IMR-90 (cell line): ENCODE data around the gene ABLIM3. TPM values are rescaled to one million over a fixed set of nuclear protein-coding genes. Genes with fewer than 3 reads are reported as not detected.

Experiments
- ATAC-seq: fragments of 200-7000 bp; cut with Tn5 transposase; 2 replicates; pipeline ENCODE4 v1.9.1; 2020; ENCODE audit warnings: low read depth, mild to moderate bottlenecking, moderate library complexity
- BruUV-seq: library from RNA; stranded (reverse); fragments of 400-500 nt; replicated peaks from 2 replicates; lab custom pipeline; 2021; lab: Mats Ljungman, UMichigan
- CTCF ChIA-PET: fragments of 300-600 bp; formaldehyde crosslinking; extraction: SDS; loops from one replicate; lab custom pipeline; 2021; ENCODE audit warnings: antibody characterized with exemption; lab: Yijun Ruan, JAX
- POLR2A ChIA-PET: fragments of 300-600 bp; sonication (Branson Sonifier 250); formaldehyde crosslinking; loops from one replicate; lab custom pipeline; 2022; ENCODE audit warnings: antibody characterized with exemption; ENCODE audit not compliant: unreplicated experiment; lab: Charles Lee
- DNase-seq: peaks from one replicate; pipeline ENCODE4 v3.0.0; 2013
- H2AFZ ChIP-seq: replicated peaks from 2 replicates; pipeline ENCODE3; 2013; ENCODE audit warnings: low read length, mild to moderate bottlenecking; ENCODE audit not compliant: poor library complexity
- H2AK5ac ChIP-seq: 2 replicates; pipeline ENCODE4 v1.6.1; 2013; ENCODE audit warnings: low read depth, low read length, inconsistent platforms
- H2AK9ac ChIP-seq: replicated peaks from 2 replicates; pipeline ENCODE3; 2013; ENCODE audit warnings: mild to moderate bottlenecking, low read depth, low read length, moderate library complexity; ENCODE audit not compliant: poor library complexity
- H2BK120ac ChIP-seq: 2 replicates; pipeline ENCODE4 v1.6.1; 2013; ENCODE audit warnings: low read depth, low read length, inconsistent platforms
- H2BK15ac ChIP-seq: 3 replicates; pipeline ENCODE4 v1.6.1; 2013; ENCODE audit warnings: low read depth, low read length, inconsistent platforms
- H2BK20ac ChIP-seq: 2 replicates; pipeline ENCODE4 v1.6.1; 2013; ENCODE audit warnings: low read depth, mild to moderate bottlenecking, inconsistent platforms, low read length, moderate library complexity
- H2BK5ac ChIP-seq: 2 replicates; pipeline ENCODE4 v1.6.1; 2013; ENCODE audit warnings: mild to moderate bottlenecking, low read depth, low read length, inconsistent platforms; ENCODE audit not compliant: poor library complexity, severe bottlenecking
- H3K14ac ChIP-seq: replicated peaks from 2 replicates; pipeline ENCODE4 v1.6.1; 2013; ENCODE audit warnings: low read depth, low read length, inconsistent platforms
- H3K18ac ChIP-seq: 2 replicates; pipeline ENCODE4 v1.6.1; 2013; ENCODE audit warnings: low read depth, low read length, control low read depth
- H3K23ac ChIP-seq: 2 replicates; pipeline ENCODE4 v1.6.1; 2013; ENCODE audit warnings: low read depth, low read length, inconsistent platforms
- H3K27ac ChIP-seq: 2 replicates; pipeline ENCODE4 v1.5.1; 2013; ENCODE audit warnings: mild to moderate bottlenecking, control low read depth, low read length; ENCODE audit not compliant: insufficient read depth
- H3K27me3 ChIP-seq: 2 replicates; pipeline ENCODE4 v1.6.1; 2013; ENCODE audit warnings: low read length; ENCODE audit not compliant: control insufficient read depth, insufficient read depth
- H3K36me3 ChIP-seq: 2 replicates; pipeline ENCODE4 v1.6.1; 2013; ENCODE audit warnings: low read length, mixed read lengths; ENCODE audit not compliant: control insufficient read depth, insufficient read depth
- H3K4ac ChIP-seq: 2 replicates; pipeline ENCODE4 v1.6.1; 2013; ENCODE audit warnings: low read depth, low read length, inconsistent platforms
- H3K4me1 ChIP-seq: 2 replicates; pipeline ENCODE4 v1.6.1; 2013; ENCODE audit warnings: low read length, mixed read lengths; ENCODE audit not compliant: control insufficient read depth, insufficient read depth
- H3K4me2 ChIP-seq: 2 replicates; pipeline ENCODE4 v1.6.1; 2013; ENCODE audit warnings: low read depth, mild to moderate bottlenecking, control low read depth, low read length, moderate library complexity
- H3K4me3 ChIP-seq: 2 replicates; pipeline ENCODE4 v1.5.1; 2013; ENCODE audit warnings: low read depth, mild to moderate bottlenecking, control low read depth, low read length, moderate library complexity; ENCODE audit not compliant: insufficient read depth
- H3K56ac ChIP-seq: 2 replicates; pipeline ENCODE4 v1.6.1; 2013; ENCODE audit warnings: low read length, inconsistent platforms; ENCODE audit not compliant: insufficient read depth; ENCODE audit errors: extremely low read depth
- H3K79me1 ChIP-seq, 2 experiments: 2 replicates each; pipeline ENCODE4 v1.6.1; 2013; ENCODE audit warnings: low read length in 2 of 2, inconsistent platforms in 1 of 2, low read depth in 1 of 2
- H3K9ac ChIP-seq: 2 replicates; pipeline ENCODE4 v1.6.1; 2013; ENCODE audit warnings: low read depth, low read length, control low read depth
- H3K9me1 ChIP-seq: 2 replicates; pipeline ENCODE4 v1.6.1; 2013; ENCODE audit warnings: low read length, inconsistent platforms; ENCODE audit not compliant: insufficient read depth
- H3K9me3 ChIP-seq: 2 replicates; pipeline ENCODE4 v1.6.1; 2013; ENCODE audit warnings: low read length; ENCODE audit not compliant: control insufficient read depth, insufficient read depth
- H4K20me1 ChIP-seq: 2 replicates; pipeline ENCODE4 v1.6.1; 2013; ENCODE audit warnings: low read length, inconsistent platforms; ENCODE audit not compliant: insufficient read depth
- H4K5ac ChIP-seq: 2 replicates; pipeline ENCODE4 v1.6.1; 2013; ENCODE audit warnings: mild to moderate bottlenecking, low read depth, low read length, control low read depth
- H4K8ac ChIP-seq, 2 experiments: 2 replicates each; pipeline ENCODE4 v1.6.1; 2013; ENCODE audit warnings: low read depth in 2 of 2, low read length in 2 of 2, control low read depth in 1 of 2, inconsistent platforms in 1 of 2
- H4K91ac ChIP-seq: 2 replicates; pipeline ENCODE4 v1.6.1; 2013; ENCODE audit warnings: low read depth, low read length, inconsistent platforms; ENCODE audit not compliant: insufficient read depth
- BHLHE40 ChIP-seq: fragments of 150-350 bp; IDR thresholded peaks from 2 replicates; pipeline ENCODE4 v1.6.1; 2016; ENCODE audit warnings: mild to moderate bottlenecking, low read depth, low read length
- CEBPB ChIP-seq: IDR thresholded peaks from 2 replicates; pipeline ENCODE4 v1.6.1; 2012; ENCODE audit warnings: low read depth, low read length, improper control_type of control experiment
- CHD1 ChIP-seq: IDR thresholded peaks from 2 replicates; pipeline ENCODE4 v1.6.1; 2012; ENCODE audit warnings: low read depth, low read length, improper control_type of control experiment
- FOS ChIP-seq: fragments of 150-350 bp; IDR thresholded peaks from 2 replicates; pipeline ENCODE4 v1.6.1; 2016; ENCODE audit warnings: low read depth, low read length
- MAFK ChIP-seq: IDR thresholded peaks from 2 replicates; pipeline ENCODE4 v1.6.1; 2012; ENCODE audit warnings: low read depth, low read length, improper control_type of control experiment
- MAZ ChIP-seq: IDR thresholded peaks from 2 replicates; pipeline ENCODE4 v1.6.1; 2012; ENCODE audit warnings: low read depth, mild to moderate bottlenecking, low read length, improper control_type of control experiment, moderate library complexity, borderline replicate concordance
- MXI1 ChIP-seq: IDR thresholded peaks from 2 replicates; pipeline ENCODE4 v1.6.1; 2012; ENCODE audit warnings: low read depth, mild to moderate bottlenecking, low read length, moderate library complexity, borderline replicate concordance
- NFE2L2 ChIP-seq: fragments of 150-350 bp; IDR thresholded peaks from 2 replicates; pipeline ENCODE4 v1.6.1; 2016; ENCODE audit warnings: low read depth, mild to moderate bottlenecking, low read length
- POLR2A ChIP-seq: IDR thresholded peaks from 2 replicates; pipeline ENCODE4 v1.6.1; 2012; ENCODE audit warnings: mild to moderate bottlenecking, low read depth, low read length
- RAD21 ChIP-seq: IDR thresholded peaks from 2 replicates; pipeline ENCODE4 v1.6.1; 2012; ENCODE audit warnings: low read length, improper control_type of control experiment
- RCOR1 ChIP-seq: IDR thresholded peaks from 2 replicates; pipeline ENCODE4 v1.6.1; 2012; ENCODE audit warnings: mild to moderate bottlenecking, low read length, improper control_type of control experiment; ENCODE audit not compliant: insufficient replicate concordance
- RFX5 ChIP-seq: IDR thresholded peaks from 2 replicates; pipeline ENCODE4 v1.8.0; 2012; ENCODE audit warnings: low read depth, mild to moderate bottlenecking, low read length, moderate library complexity
- SMC3 ChIP-seq: fragments of 150-350 bp; IDR thresholded peaks from 2 replicates; pipeline ENCODE4 v1.6.1; 2016; ENCODE audit warnings: low read depth, mild to moderate bottlenecking, antibody characterized with exemption, low read length, moderate library complexity
- WGBS, 2 experiments: methylation state at CpG; one replicate each; pipeline versions ENCODE4 v1.1.5 to v1.1.7; 2013; ENCODE audit warnings: missing lambda C conversion rate in 2 of 2; ENCODE audit not compliant: insufficient read length in 1 of 2; ENCODE audit errors: extremely low coverage in 2 of 2; 5-methylcytosine and 5-hydroxymethylcytosine counted together
- dilution Hi-C: fragments of 300-500 bp; cut with HindIII; formaldehyde crosslinking; loops from one replicate; pipeline ENCODE4 v1.14.3; 2018; ENCODE audit warnings: low sequenced_read_pairs; ENCODE audit not compliant: unreplicated experiment
- in situ Hi-C: fragments of 300-500 bp; cut with MboI; formaldehyde crosslinking; loops from 3 replicates; pipeline ENCODE4 v1.14.3; 2019; ENCODE audit warnings: low sequenced_read_pairs, inconsistent platforms, mixed read lengths
- intact Hi-C: fragments of 100-400 bp; cut with micrococcal nuclease; formaldehyde crosslinking; loops from 2 replicates; pipeline ENCODE4 v1.10.0; 2022
- polyA plus RNA-seq, 3 experiments: library from polyadenylated mRNA; depleted of rRNA; stranded (reverse); fragments of >200 nt; gene quantifications; 2 replicates each; pipeline ENCODE4 v1.2.3, GENCODE V29; 2012; ENCODE audit warnings: low replicate concordance in 1 of 3
- total RNA-seq: library from RNA; depleted of rRNA; stranded (reverse); fragments of >200 nt; gene quantifications from 2 replicates; pipeline ENCODE4 v1.2.3, GENCODE V29; 2012
- TF ChIP-seq, protein P1 (sequence below): fragments of 150-350 bp; IDR thresholded peaks from 2 replicates; pipeline ENCODE4 v1.6.1; 2017; ENCODE audit warnings: mild to moderate bottlenecking, antibody characterized with exemption, low read length, low read depth
- TF ChIP-seq, protein P2 (sequence below): fragments of 150-350 bp; IDR thresholded peaks from 2 replicates; pipeline ENCODE4 v1.6.1; 2016; ENCODE audit warnings: low read depth, mild to moderate bottlenecking, low read length, moderate library complexity, borderline replicate concordance
- TF ChIP-seq, protein P3 (sequence below): conservative IDR thresholded peaks from 2 replicates; pipeline ENCODE4 v1.5.1; 2012; ENCODE audit warnings: mild to moderate bottlenecking, low read depth, low read length, improper control_type of control experiment

The ABLIM3 gene
- total and polyA plus RNA-seq, 2 of the 4 experiments (the other 2 are of a cell fraction), result 33.3 to 69.9 TPM

DNA sequence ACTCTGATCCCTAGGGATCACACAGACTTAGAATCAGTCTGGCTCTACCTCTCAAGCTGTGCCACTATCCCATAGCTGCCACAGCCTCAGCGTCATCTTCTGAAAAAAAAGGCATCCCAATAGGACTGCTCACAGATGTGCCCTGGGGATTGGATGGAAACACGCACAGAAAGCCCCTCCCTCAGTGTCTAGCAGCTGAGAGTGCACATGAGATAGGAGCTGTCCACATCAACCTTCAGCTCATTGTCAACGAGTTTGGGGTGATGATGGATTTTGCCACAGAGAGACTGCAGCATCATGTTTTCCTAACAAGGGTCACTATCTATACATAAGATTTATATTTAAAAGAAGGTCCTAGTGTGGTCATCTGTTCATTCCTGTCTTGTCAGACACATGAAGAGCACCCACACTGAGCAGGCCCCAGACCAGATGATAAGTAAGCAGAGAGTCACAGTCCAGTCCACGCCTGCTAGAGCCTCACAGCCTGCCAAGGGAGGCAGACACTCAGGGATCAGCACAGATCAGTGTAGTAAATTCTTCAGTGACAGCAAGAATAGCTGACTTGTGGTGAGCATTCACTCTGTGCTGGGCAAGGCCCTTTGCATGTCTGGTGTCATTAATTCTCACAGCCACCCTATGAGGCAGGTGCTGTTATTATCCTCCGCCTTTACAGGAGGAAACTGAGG lies 156.2 kb downstream of the ABLIM3 start:
- no peak overlapping the region for H2AK9ac ChIP-seq
- CTCF ChIA-PET, result no interaction called here
- no peak overlapping the region for H4K5ac ChIP-seq
- ATAC-seq (0 out of 2 replicates have a peak, but pooled peaks have one; percentile 6), DNase-seq (peak; percentile 14)
- H2AFZ ChIP-seq, result no peak overlapping the region
- TF ChIP-seq, protein P1, sequence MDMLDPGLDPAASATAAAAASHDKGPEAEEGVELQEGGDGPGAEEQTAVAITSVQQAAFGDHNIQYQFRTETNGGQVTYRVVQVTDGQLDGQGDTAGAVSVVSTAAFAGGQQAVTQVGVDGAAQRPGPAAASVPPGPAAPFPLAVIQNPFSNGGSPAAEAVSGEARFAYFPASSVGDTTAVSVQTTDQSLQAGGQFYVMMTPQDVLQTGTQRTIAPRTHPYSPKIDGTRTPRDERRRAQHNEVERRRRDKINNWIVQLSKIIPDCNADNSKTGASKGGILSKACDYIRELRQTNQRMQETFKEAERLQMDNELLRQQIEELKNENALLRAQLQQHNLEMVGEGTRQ, result no peak
- TF ChIP-seq MXI1, result no peak
- no peak for TF ChIP-seq RAD21
- TF ChIP-seq SMC3, result no peak
- TF ChIP-seq CHD1, result no peak
- no peak for TF ChIP-seq NFE2L2
- TF ChIP-seq, protein P2, sequence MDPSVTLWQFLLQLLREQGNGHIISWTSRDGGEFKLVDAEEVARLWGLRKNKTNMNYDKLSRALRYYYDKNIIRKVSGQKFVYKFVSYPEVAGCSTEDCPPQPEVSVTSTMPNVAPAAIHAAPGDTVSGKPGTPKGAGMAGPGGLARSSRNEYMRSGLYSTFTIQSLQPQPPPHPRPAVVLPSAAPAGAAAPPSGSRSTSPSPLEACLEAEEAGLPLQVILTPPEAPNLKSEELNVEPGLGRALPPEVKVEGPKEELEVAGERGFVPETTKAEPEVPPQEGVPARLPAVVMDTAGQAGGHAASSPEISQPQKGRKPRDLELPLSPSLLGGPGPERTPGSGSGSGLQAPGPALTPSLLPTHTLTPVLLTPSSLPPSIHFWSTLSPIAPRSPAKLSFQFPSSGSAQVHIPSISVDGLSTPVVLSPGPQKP, result no peak
- TF ChIP-seq MAZ, result no peak
- TF ChIP-seq FOS, result no peak
- no peak for TF ChIP-seq RFX5
- TF ChIP-seq MAFK, result no peak
- TF ChIP-seq CEBPB, result no peak
- no peak for TF ChIP-seq POLR2A
- TF ChIP-seq, protein P3, sequence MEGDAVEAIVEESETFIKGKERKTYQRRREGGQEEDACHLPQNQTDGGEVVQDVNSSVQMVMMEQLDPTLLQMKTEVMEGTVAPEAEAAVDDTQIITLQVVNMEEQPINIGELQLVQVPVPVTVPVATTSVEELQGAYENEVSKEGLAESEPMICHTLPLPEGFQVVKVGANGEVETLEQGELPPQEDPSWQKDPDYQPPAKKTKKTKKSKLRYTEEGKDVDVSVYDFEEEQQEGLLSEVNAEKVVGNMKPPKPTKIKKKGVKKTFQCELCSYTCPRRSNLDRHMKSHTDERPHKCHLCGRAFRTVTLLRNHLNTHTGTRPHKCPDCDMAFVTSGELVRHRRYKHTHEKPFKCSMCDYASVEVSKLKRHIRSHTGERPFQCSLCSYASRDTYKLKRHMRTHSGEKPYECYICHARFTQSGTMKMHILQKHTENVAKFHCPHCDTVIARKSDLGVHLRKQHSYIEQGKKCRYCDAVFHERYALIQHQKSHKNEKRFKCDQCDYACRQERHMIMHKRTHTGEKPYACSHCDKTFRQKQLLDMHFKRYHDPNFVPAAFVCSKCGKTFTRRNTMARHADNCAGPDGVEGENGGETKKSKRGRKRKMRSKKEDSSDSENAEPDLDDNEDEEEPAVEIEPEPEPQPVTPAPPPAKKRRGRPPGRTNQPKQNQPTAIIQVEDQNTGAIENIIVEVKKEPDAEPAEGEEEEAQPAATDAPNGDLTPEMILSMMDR, result no peak
- no peak for TF ChIP-seq BHLHE40
- TF ChIP-seq RCOR1, result no peak
- H3K56ac ChIP-seq, result no peak overlapping the region
- H3K18ac ChIP-seq, result no peak overlapping the region
- H3K4me1 ChIP-seq, result peaks cover 5% of the 10 kb centered on the region
- no peaks in the 10 kb centered on the region for H3K9me3 ChIP-seq
- H3K27ac ChIP-seq, result no peak overlapping the region
- dilution Hi-C loops (no loop called here), in situ Hi-C loops (no loop called here), intact Hi-C loops (no loop called here)
- no peak overlapping the region for H3K4me2 ChIP-seq
- H4K20me1 ChIP-seq, result no peaks in the 10 kb centered on the region
- H3K4me3 ChIP-seq, result no peak overlapping the region
- H2BK20ac ChIP-seq, result no peak overlapping the region
- no CpG with 5 or more reads among the region's 5 CpGs for WGBS, 2 experiments
- H3K36me3 ChIP-seq, result no peaks in the 10 kb centered on the region
- no TSS peak for BruUV-seq
- H3K9me1 ChIP-seq, result peaks cover 9% of the 10 kb centered on the region
- H4K8ac ChIP-seq, result no peak overlapping the region
- H2BK15ac ChIP-seq, result no peak overlapping the region
- H2BK120ac ChIP-seq, result no peak overlapping the region
- no peak overlapping the region for H3K4ac ChIP-seq
- H3K23ac ChIP-seq, result no peak overlapping the region
- no peak overlapping the region for H2BK5ac ChIP-seq
- 0 out of 4 replicates have a peak, but pooled peaks cover 0 to 3% of the 10 kb centered on the region in 2 experiments for H3K79me1 ChIP-seq
- H3K27me3 ChIP-seq, result no peaks in the 10 kb centered on the region
- H4K91ac ChIP-seq, result no peak overlapping the region
- POLR2A ChIA-PET, result no interaction called here
- no peak overlapping the region for H3K14ac ChIP-seq
- no peak overlapping the region for H2AK5ac ChIP-seq
- H3K9ac ChIP-seq, result no peak overlapping the region
